Fibroblast of mammary gland (primary cell): ENCODE results near the gene PIWIL4.

Source experiments
- DNase-seq: peaks from one replicate; pipeline ENCODE4 v3.0.0-alpha.2; 2010; ENCODE audit warnings: low read depth
- H3K4me3 ChIP-seq: 2 replicates; pipeline ENCODE4 v1.5.1; 2011; ENCODE audit warnings: low read depth, mild to moderate bottlenecking, low read length, moderate library complexity; ENCODE audit not compliant: control insufficient read depth
- CTCF ChIP-seq: conservative IDR thresholded peaks from 2 replicates; pipeline ENCODE4 v1.5.1; 2011; ENCODE audit warnings: low read depth, low read length, inconsistent platforms; ENCODE audit not compliant: control insufficient read depth, insufficient read depth

Gene PIWIL4

GRCh38 chr11:94567181-94567670 lies at the start of gene PIWIL4:
TSS of gene PIWIL4 (plus strand) at chr11:94567368. CDS start at chr11:94567519, 151 bp downstream.
- DNase-seq = no peak
- no peak within 1 kb of the TSS for H3K4me3 ChIP-seq
- TF ChIP-seq CTCF = no peak

- TF ChIP-seq CTCF = no peak
- no peak overlapping the region for H3K4me3 ChIP-seq
- no peak for DNase-seq
Observed at GRCh38 chr11:94518300-94518699, 48.9 kb upstream of the PIWIL4 start.

GRCh38 chr11:94519478-94520084 lies 47.6 kb upstream of the PIWIL4 start:
- TF ChIP-seq CTCF = peak; percentile 55
- no peak overlapping the region for H3K4me3 ChIP-seq
- DNase-seq = peak; percentile 49

GRCh38 chr11:94521684-94522083 lies 45.5 kb upstream of the PIWIL4 start:
- peak; percentile 62 for TF ChIP-seq CTCF
- peak; percentile 40 for DNase-seq
- H3K4me3 ChIP-seq = no peak overlapping the region

- H3K4me3 ChIP-seq = no peak overlapping the region
- TF ChIP-seq CTCF = no peak
- DNase-seq = no peak
Observed at GRCh38 chr11:94524341-94524740, 42.8 kb upstream of the PIWIL4 start.

- H3K4me3 ChIP-seq = no peak overlapping the region
- peak; percentile 63 for DNase-seq
- TF ChIP-seq CTCF = no peak
Observed at GRCh38 chr11:94525546-94526324, 41.4 kb upstream of the PIWIL4 start.
